IMR-90 (cell line): ENCODE results near the gene RPS15. TPM values are rescaled to one million over a fixed set of nuclear protein-coding genes. Genes with fewer than 3 reads are reported as not detected.

Source experiments
- ATAC-seq: fragments of 200-7000 bp; cut with Tn5 transposase; 2 replicates; pipeline ENCODE4 v1.9.1; 2020; ENCODE audit warnings: low read depth, mild to moderate bottlenecking, moderate library complexity
- BruUV-seq: library from RNA; stranded (reverse); fragments of 400-500 nt; replicated peaks from 2 replicates; lab custom pipeline; 2021; lab: Mats Ljungman, UMichigan
- CTCF ChIA-PET: fragments of 300-600 bp; formaldehyde crosslinking; extraction: SDS; loops from one replicate; lab custom pipeline; 2021; ENCODE audit warnings: antibody characterized with exemption; lab: Yijun Ruan, JAX
- POLR2A ChIA-PET: fragments of 300-600 bp; sonication (Branson Sonifier 250); formaldehyde crosslinking; loops from one replicate; lab custom pipeline; 2022; ENCODE audit warnings: antibody characterized with exemption; ENCODE audit not compliant: unreplicated experiment; lab: Charles Lee
- DNase-seq: peaks from one replicate; pipeline ENCODE4 v3.0.0; 2013
- H2AFZ ChIP-seq: replicated peaks from 2 replicates; pipeline ENCODE3; 2013; ENCODE audit warnings: low read length, mild to moderate bottlenecking; ENCODE audit not compliant: poor library complexity
- H2AK5ac ChIP-seq: 2 replicates; pipeline ENCODE4 v1.6.1; 2013; ENCODE audit warnings: low read depth, low read length, inconsistent platforms
- H2AK9ac ChIP-seq: replicated peaks from 2 replicates; pipeline ENCODE3; 2013; ENCODE audit warnings: mild to moderate bottlenecking, low read depth, low read length, moderate library complexity; ENCODE audit not compliant: poor library complexity
- H2BK120ac ChIP-seq: 2 replicates; pipeline ENCODE4 v1.6.1; 2013; ENCODE audit warnings: low read depth, low read length, inconsistent platforms
- H2BK15ac ChIP-seq: 3 replicates; pipeline ENCODE4 v1.6.1; 2013; ENCODE audit warnings: low read depth, low read length, inconsistent platforms
- H2BK20ac ChIP-seq: 2 replicates; pipeline ENCODE4 v1.6.1; 2013; ENCODE audit warnings: low read depth, mild to moderate bottlenecking, inconsistent platforms, low read length, moderate library complexity
- H2BK5ac ChIP-seq: 2 replicates; pipeline ENCODE4 v1.6.1; 2013; ENCODE audit warnings: mild to moderate bottlenecking, low read depth, low read length, inconsistent platforms; ENCODE audit not compliant: poor library complexity, severe bottlenecking
- H3K14ac ChIP-seq: replicated peaks from 2 replicates; pipeline ENCODE4 v1.6.1; 2013; ENCODE audit warnings: low read depth, low read length, inconsistent platforms
- H3K18ac ChIP-seq: 2 replicates; pipeline ENCODE4 v1.6.1; 2013; ENCODE audit warnings: low read depth, low read length, control low read depth
- H3K23ac ChIP-seq: 2 replicates; pipeline ENCODE4 v1.6.1; 2013; ENCODE audit warnings: low read depth, low read length, inconsistent platforms
- H3K27ac ChIP-seq: 2 replicates; pipeline ENCODE4 v1.5.1; 2013; ENCODE audit warnings: mild to moderate bottlenecking, control low read depth, low read length; ENCODE audit not compliant: insufficient read depth
- H3K27me3 ChIP-seq: 2 replicates; pipeline ENCODE4 v1.6.1; 2013; ENCODE audit warnings: low read length; ENCODE audit not compliant: control insufficient read depth, insufficient read depth
- H3K36me3 ChIP-seq: 2 replicates; pipeline ENCODE4 v1.6.1; 2013; ENCODE audit warnings: low read length, mixed read lengths; ENCODE audit not compliant: control insufficient read depth, insufficient read depth
- H3K4ac ChIP-seq: 2 replicates; pipeline ENCODE4 v1.6.1; 2013; ENCODE audit warnings: low read depth, low read length, inconsistent platforms
- H3K4me1 ChIP-seq: 2 replicates; pipeline ENCODE4 v1.6.1; 2013; ENCODE audit warnings: low read length, mixed read lengths; ENCODE audit not compliant: control insufficient read depth, insufficient read depth
- H3K4me2 ChIP-seq: 2 replicates; pipeline ENCODE4 v1.6.1; 2013; ENCODE audit warnings: low read depth, mild to moderate bottlenecking, control low read depth, low read length, moderate library complexity
- H3K4me3 ChIP-seq: 2 replicates; pipeline ENCODE4 v1.5.1; 2013; ENCODE audit warnings: low read depth, mild to moderate bottlenecking, control low read depth, low read length, moderate library complexity; ENCODE audit not compliant: insufficient read depth
- H3K56ac ChIP-seq: 2 replicates; pipeline ENCODE4 v1.6.1; 2013; ENCODE audit warnings: low read length, inconsistent platforms; ENCODE audit not compliant: insufficient read depth; ENCODE audit errors: extremely low read depth
- H3K79me1 ChIP-seq, 2 experiments: 2 replicates each; pipeline ENCODE4 v1.6.1; 2013; ENCODE audit warnings: low read length in 2 of 2, inconsistent platforms in 1 of 2, low read depth in 1 of 2
- H3K9ac ChIP-seq: 2 replicates; pipeline ENCODE4 v1.6.1; 2013; ENCODE audit warnings: low read depth, low read length, control low read depth
- H3K9me1 ChIP-seq: 2 replicates; pipeline ENCODE4 v1.6.1; 2013; ENCODE audit warnings: low read length, inconsistent platforms; ENCODE audit not compliant: insufficient read depth
- H3K9me3 ChIP-seq: 2 replicates; pipeline ENCODE4 v1.6.1; 2013; ENCODE audit warnings: low read length; ENCODE audit not compliant: control insufficient read depth, insufficient read depth
- H4K20me1 ChIP-seq: 2 replicates; pipeline ENCODE4 v1.6.1; 2013; ENCODE audit warnings: low read length, inconsistent platforms; ENCODE audit not compliant: insufficient read depth
- H4K5ac ChIP-seq: 2 replicates; pipeline ENCODE4 v1.6.1; 2013; ENCODE audit warnings: mild to moderate bottlenecking, low read depth, low read length, control low read depth
- H4K8ac ChIP-seq, 2 experiments: 2 replicates each; pipeline ENCODE4 v1.6.1; 2013; ENCODE audit warnings: low read depth in 2 of 2, low read length in 2 of 2, control low read depth in 1 of 2, inconsistent platforms in 1 of 2
- H4K91ac ChIP-seq: 2 replicates; pipeline ENCODE4 v1.6.1; 2013; ENCODE audit warnings: low read depth, low read length, inconsistent platforms; ENCODE audit not compliant: insufficient read depth
- BHLHE40 ChIP-seq: fragments of 150-350 bp; IDR thresholded peaks from 2 replicates; pipeline ENCODE4 v1.6.1; 2016; ENCODE audit warnings: mild to moderate bottlenecking, low read depth, low read length
- CEBPB ChIP-seq: IDR thresholded peaks from 2 replicates; pipeline ENCODE4 v1.6.1; 2012; ENCODE audit warnings: low read depth, low read length, improper control_type of control experiment
- CHD1 ChIP-seq: IDR thresholded peaks from 2 replicates; pipeline ENCODE4 v1.6.1; 2012; ENCODE audit warnings: low read depth, low read length, improper control_type of control experiment
- FOS ChIP-seq: fragments of 150-350 bp; IDR thresholded peaks from 2 replicates; pipeline ENCODE4 v1.6.1; 2016; ENCODE audit warnings: low read depth, low read length
- MAFK ChIP-seq: IDR thresholded peaks from 2 replicates; pipeline ENCODE4 v1.6.1; 2012; ENCODE audit warnings: low read depth, low read length, improper control_type of control experiment
- MAZ ChIP-seq: IDR thresholded peaks from 2 replicates; pipeline ENCODE4 v1.6.1; 2012; ENCODE audit warnings: low read depth, mild to moderate bottlenecking, low read length, improper control_type of control experiment, moderate library complexity, borderline replicate concordance
- MXI1 ChIP-seq: IDR thresholded peaks from 2 replicates; pipeline ENCODE4 v1.6.1; 2012; ENCODE audit warnings: low read depth, mild to moderate bottlenecking, low read length, moderate library complexity, borderline replicate concordance
- NFE2L2 ChIP-seq: fragments of 150-350 bp; IDR thresholded peaks from 2 replicates; pipeline ENCODE4 v1.6.1; 2016; ENCODE audit warnings: low read depth, mild to moderate bottlenecking, low read length
- POLR2A ChIP-seq: IDR thresholded peaks from 2 replicates; pipeline ENCODE4 v1.6.1; 2012; ENCODE audit warnings: mild to moderate bottlenecking, low read depth, low read length
- RAD21 ChIP-seq: IDR thresholded peaks from 2 replicates; pipeline ENCODE4 v1.6.1; 2012; ENCODE audit warnings: low read length, improper control_type of control experiment
- RCOR1 ChIP-seq: IDR thresholded peaks from 2 replicates; pipeline ENCODE4 v1.6.1; 2012; ENCODE audit warnings: mild to moderate bottlenecking, low read length, improper control_type of control experiment; ENCODE audit not compliant: insufficient replicate concordance
- RFX5 ChIP-seq: IDR thresholded peaks from 2 replicates; pipeline ENCODE4 v1.8.0; 2012; ENCODE audit warnings: low read depth, mild to moderate bottlenecking, low read length, moderate library complexity
- WGBS, 2 experiments: methylation state at CpG; one replicate each; pipeline versions ENCODE4 v1.1.5 to v1.1.7; 2013; ENCODE audit warnings: missing lambda C conversion rate in 2 of 2; ENCODE audit not compliant: insufficient read length in 1 of 2; ENCODE audit errors: extremely low coverage in 2 of 2; 5-methylcytosine and 5-hydroxymethylcytosine counted together
- dilution Hi-C: fragments of 300-500 bp; cut with HindIII; formaldehyde crosslinking; loops from one replicate; pipeline ENCODE4 v1.14.3; 2018; ENCODE audit warnings: low sequenced_read_pairs; ENCODE audit not compliant: unreplicated experiment
- in situ Hi-C: fragments of 300-500 bp; cut with MboI; formaldehyde crosslinking; loops from 3 replicates; pipeline ENCODE4 v1.14.3; 2019; ENCODE audit warnings: low sequenced_read_pairs, inconsistent platforms, mixed read lengths
- intact Hi-C: fragments of 100-400 bp; cut with micrococcal nuclease; formaldehyde crosslinking; loops from 2 replicates; pipeline ENCODE4 v1.10.0; 2022
- polyA plus RNA-seq, 3 experiments: library from polyadenylated mRNA; depleted of rRNA; stranded (reverse); fragments of >200 nt; gene quantifications; 2 replicates each; pipeline ENCODE4 v1.2.3, GENCODE V29; 2012; ENCODE audit warnings: low replicate concordance in 1 of 3
- total RNA-seq: library from RNA; depleted of rRNA; stranded (reverse); fragments of >200 nt; gene quantifications from 2 replicates; pipeline ENCODE4 v1.2.3, GENCODE V29; 2012
- TF ChIP-seq, protein P1 (sequence below): conservative IDR thresholded peaks from 2 replicates; pipeline ENCODE4 v1.5.1; 2012; ENCODE audit warnings: mild to moderate bottlenecking, low read depth, low read length, improper control_type of control experiment
- TF ChIP-seq, protein P2 (sequence below): fragments of 150-350 bp; IDR thresholded peaks from 2 replicates; pipeline ENCODE4 v1.6.1; 2017; ENCODE audit warnings: mild to moderate bottlenecking, antibody characterized with exemption, low read length, low read depth
- TF ChIP-seq, protein P3 (sequence below): fragments of 150-350 bp; IDR thresholded peaks from 2 replicates; pipeline ENCODE4 v1.6.1; 2016; ENCODE audit warnings: low read depth, mild to moderate bottlenecking, low read length, moderate library complexity, borderline replicate concordance

RPS15 gene
- total and polyA plus RNA-seq, 2 of the 4 experiments (the other 2 are of a cell fraction) = 1,179 to 1,855 TPM

DNA sequence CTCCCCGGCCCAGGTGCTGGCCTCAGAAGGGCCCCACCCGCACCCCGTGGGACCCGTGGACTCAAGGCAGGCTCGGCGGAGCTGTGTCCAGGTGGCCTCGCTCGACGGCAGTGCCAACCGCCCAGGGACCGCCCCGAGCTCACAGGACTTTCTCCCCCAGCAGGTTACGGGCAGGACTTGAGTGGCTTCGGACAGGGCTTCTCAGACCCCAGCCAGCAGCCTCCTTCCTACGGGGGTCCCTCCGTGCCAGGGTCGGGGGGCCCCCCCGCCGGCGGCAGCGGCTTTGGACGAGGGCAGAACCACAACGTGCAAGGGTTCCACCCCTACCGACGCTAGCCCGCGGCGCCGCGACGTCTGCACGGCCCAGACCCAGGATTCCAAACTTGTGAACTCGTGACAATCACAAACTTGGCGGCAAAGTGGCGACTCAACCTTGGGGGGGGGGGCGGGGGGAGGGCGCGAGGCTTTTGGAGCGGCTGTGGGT is 3.6 kb upstream of the RPS15 start:
- ChIA-PET POLR2A (no interaction called here), CTCF (no interaction called here)
- Histone ChIP-seq H2BK15ac (no peak overlapping the region), H3K9ac (no peak overlapping the region), H2AK5ac (no peak overlapping the region), H3K27me3 (no peaks in the 10 kb centered on the region), H3K18ac (no peak overlapping the region), H3K4ac (no peak overlapping the region), H3K4me1 (peaks cover 4% of the 10 kb centered on the region), H2BK20ac (no peak overlapping the region), H3K14ac (no peak overlapping the region), H4K91ac (no peak overlapping the region), H4K20me1 (peaks cover 23% of the 10 kb centered on the region), H3K4me3 (no peak overlapping the region), H2BK120ac (no peak overlapping the region), H3K27ac (no peak overlapping the region), H3K9me3 (no peaks in the 10 kb centered on the region), H4K5ac (no peak overlapping the region), H2AFZ (no peak overlapping the region), H2BK5ac (no peak overlapping the region), H3K9me1 (no peaks in the 10 kb centered on the region; the same call in 1 of the 2 replicates), H3K79me1 (peaks cover 15 to 36% of the 10 kb centered on the region in 2 experiments), H2AK9ac (no peak overlapping the region), H4K8ac (no peak overlapping the region), H3K56ac (no peak overlapping the region), H3K36me3 (peaks cover 51% of the 10 kb centered on the region), H3K23ac (no peak overlapping the region), H3K4me2 (no peak overlapping the region)
- no TSS peak for BruUV-seq
- 96% methylated on average over 19 of the region's 39 CpGs; no CpG with 5 or more reads in 1 of the 2 experiments for WGBS, 2 experiments
- dilution Hi-C loops = no loop called here
- in situ Hi-C loops = no loop called here
- intact Hi-C loops = no loop called here
- ATAC-seq (no peak), DNase-seq (no peak)
- TF ChIP-seq, protein P1, sequence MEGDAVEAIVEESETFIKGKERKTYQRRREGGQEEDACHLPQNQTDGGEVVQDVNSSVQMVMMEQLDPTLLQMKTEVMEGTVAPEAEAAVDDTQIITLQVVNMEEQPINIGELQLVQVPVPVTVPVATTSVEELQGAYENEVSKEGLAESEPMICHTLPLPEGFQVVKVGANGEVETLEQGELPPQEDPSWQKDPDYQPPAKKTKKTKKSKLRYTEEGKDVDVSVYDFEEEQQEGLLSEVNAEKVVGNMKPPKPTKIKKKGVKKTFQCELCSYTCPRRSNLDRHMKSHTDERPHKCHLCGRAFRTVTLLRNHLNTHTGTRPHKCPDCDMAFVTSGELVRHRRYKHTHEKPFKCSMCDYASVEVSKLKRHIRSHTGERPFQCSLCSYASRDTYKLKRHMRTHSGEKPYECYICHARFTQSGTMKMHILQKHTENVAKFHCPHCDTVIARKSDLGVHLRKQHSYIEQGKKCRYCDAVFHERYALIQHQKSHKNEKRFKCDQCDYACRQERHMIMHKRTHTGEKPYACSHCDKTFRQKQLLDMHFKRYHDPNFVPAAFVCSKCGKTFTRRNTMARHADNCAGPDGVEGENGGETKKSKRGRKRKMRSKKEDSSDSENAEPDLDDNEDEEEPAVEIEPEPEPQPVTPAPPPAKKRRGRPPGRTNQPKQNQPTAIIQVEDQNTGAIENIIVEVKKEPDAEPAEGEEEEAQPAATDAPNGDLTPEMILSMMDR = no peak
- TF ChIP-seq NFE2L2 (no peak), CEBPB (no peak), MAZ (no peak), MXI1 (no peak), CHD1 (no peak), RCOR1 (no peak), MAFK (no peak), FOS (no peak), RFX5 (no peak), POLR2A (no peak), BHLHE40 (no peak), RAD21 (no peak)
- TF ChIP-seq, protein P2, sequence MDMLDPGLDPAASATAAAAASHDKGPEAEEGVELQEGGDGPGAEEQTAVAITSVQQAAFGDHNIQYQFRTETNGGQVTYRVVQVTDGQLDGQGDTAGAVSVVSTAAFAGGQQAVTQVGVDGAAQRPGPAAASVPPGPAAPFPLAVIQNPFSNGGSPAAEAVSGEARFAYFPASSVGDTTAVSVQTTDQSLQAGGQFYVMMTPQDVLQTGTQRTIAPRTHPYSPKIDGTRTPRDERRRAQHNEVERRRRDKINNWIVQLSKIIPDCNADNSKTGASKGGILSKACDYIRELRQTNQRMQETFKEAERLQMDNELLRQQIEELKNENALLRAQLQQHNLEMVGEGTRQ = no peak
- TF ChIP-seq, protein P3, sequence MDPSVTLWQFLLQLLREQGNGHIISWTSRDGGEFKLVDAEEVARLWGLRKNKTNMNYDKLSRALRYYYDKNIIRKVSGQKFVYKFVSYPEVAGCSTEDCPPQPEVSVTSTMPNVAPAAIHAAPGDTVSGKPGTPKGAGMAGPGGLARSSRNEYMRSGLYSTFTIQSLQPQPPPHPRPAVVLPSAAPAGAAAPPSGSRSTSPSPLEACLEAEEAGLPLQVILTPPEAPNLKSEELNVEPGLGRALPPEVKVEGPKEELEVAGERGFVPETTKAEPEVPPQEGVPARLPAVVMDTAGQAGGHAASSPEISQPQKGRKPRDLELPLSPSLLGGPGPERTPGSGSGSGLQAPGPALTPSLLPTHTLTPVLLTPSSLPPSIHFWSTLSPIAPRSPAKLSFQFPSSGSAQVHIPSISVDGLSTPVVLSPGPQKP = no peak
